BLaER1 (cell line): ENCODE measurements around the gene NLK.

ENCODE experiments used
- H3K27ac ChIP-seq: shearing (Covaris generic); formaldehyde crosslinking; 2 replicates; pipeline ENCODE4 v1.8.1; 2022
- H3K27me3 ChIP-seq: shearing (Covaris generic); formaldehyde crosslinking; 2 replicates; pipeline ENCODE4 v1.8.1; 2022
- H3K36me3 ChIP-seq: shearing (Covaris generic); formaldehyde crosslinking; 2 replicates; pipeline ENCODE4 v1.8.1; 2022
- H3K4me1 ChIP-seq: shearing (Covaris generic); formaldehyde crosslinking; 2 replicates; pipeline ENCODE4 v1.8.1; 2022
- H3K4me2 ChIP-seq: shearing (Covaris generic); formaldehyde crosslinking; 2 replicates; pipeline ENCODE4 v1.8.1; 2022
- H3K4me3 ChIP-seq: shearing (Covaris generic); formaldehyde crosslinking; 2 replicates; pipeline ENCODE4 v1.8.1; 2022
- H3K9ac ChIP-seq: shearing (Covaris generic); formaldehyde crosslinking; 2 replicates; pipeline ENCODE4 v1.8.1; 2022
- H3K9me3 ChIP-seq: shearing (Covaris generic); formaldehyde crosslinking; 2 replicates; pipeline ENCODE4 v1.8.1; 2022
- H4K20me1 ChIP-seq: shearing (Covaris generic); formaldehyde crosslinking; 2 replicates; pipeline ENCODE4 v1.8.1; 2022
- Cebpa-rat ChIP-seq: shearing (Covaris generic); IDR thresholded peaks from 2 replicates; pipeline ENCODE4 v1.8.1; 2022

The NLK gene

DNA sequence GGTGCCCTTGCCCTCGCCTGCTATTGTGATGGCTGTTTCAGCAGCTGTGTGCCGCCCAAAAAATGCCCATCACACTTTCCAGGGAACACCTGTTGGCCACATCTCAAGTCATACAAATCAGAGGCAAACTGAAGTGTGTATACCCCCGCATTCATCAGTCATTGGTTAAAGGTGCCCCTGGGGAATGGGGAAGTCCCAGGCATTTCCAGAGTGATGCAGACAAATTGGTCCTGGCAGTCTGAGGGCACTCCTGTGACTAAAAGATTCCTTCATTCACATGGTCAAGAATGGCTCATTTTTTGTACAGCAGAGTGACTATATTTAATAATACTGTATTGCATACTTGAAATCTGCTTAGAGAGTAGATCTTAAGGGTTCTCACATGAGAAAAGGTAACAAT is 173.6 kb downstream of the NLK start:
- no peaks in the 10 kb centered on the region for H3K4me1 ChIP-seq
- no peaks in the 10 kb centered on the region for H4K20me1 ChIP-seq
- TF ChIP-seq Cebpa-rat: no peak
- peaks cover 10% of the 10 kb centered on the region; the same call in 1 of the 2 replicates for H3K36me3 ChIP-seq
- peaks cover 22% of the 10 kb centered on the region for H3K9me3 ChIP-seq
- no peak overlapping the region for H3K27ac ChIP-seq
- H3K9ac ChIP-seq: no peak overlapping the region
- H3K4me3 ChIP-seq: no peak overlapping the region
- H3K27me3 ChIP-seq: no peaks in the 10 kb centered on the region
- no peak overlapping the region for H3K4me2 ChIP-seq

DNA sequence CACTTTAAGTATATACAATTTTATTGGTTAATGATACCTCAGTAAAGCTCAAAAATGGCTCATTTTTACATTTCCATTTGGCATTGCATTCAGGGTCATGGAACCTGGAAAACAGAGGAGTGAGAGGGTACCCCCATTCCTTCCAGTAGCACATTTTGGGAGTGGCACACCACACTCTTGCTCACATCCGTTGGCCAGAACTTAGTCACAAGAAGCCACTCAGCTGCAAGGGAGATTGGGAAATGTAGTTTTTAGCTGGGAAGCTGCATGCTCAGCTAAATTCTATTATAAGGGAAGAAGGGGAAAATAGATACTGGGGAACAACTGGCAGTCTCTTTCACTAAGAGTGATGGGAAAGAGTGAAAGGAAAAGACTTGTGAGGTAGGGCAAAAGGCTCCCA is 174.1 kb downstream of the NLK start:
- Histone ChIP-seq H3K4me3 (no peak overlapping the region), H3K4me2 (no peak overlapping the region)

DNA sequence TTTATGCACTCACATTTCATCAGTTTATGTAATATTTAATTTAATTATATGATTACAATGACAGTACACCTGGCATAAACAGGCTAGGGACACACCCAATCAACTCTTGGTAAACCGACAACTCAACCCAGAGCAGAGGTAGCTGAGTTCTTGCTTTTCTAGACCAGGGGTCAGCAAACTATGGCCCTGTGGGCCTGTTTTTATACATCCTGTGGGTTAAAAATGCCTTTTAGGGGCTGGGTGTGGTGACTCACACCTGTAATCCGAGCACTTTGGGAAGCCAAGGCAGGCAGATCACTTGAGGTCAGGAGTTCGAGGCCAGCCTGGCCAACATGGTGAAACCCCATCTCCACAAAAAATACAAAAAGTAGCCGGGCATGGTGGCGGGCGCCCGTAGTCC is 177.3 kb downstream of the NLK start:
- Histone ChIP-seq H3K4me2 (no peak overlapping the region), H3K4me1 (no peaks in the 10 kb centered on the region), H3K9ac (no peak overlapping the region), H3K9me3 (peaks cover 13% of the 10 kb centered on the region; the same call in 1 of the 2 replicates), H3K36me3 (no peaks in the 10 kb centered on the region), H4K20me1 (no peaks in the 10 kb centered on the region), H3K4me3 (no peak overlapping the region), H3K27me3 (no peaks in the 10 kb centered on the region), H3K27ac (no peak overlapping the region)
- TF ChIP-seq Cebpa-rat: no peak

More for the DNA sequence above, 174.1 kb downstream of the NLK start:
- no peak for TF ChIP-seq Cebpa-rat
- no peaks in the 10 kb centered on the region for H3K27me3 ChIP-seq
- no peak overlapping the region for H3K27ac ChIP-seq
- peaks cover 5% of the 10 kb centered on the region; the same call in 1 of the 2 replicates for H3K36me3 ChIP-seq
- no peak overlapping the region for H3K9ac ChIP-seq
- H3K9me3 ChIP-seq: peaks cover 18% of the 10 kb centered on the region
- H4K20me1 ChIP-seq: no peaks in the 10 kb centered on the region
- no peaks in the 10 kb centered on the region for H3K4me1 ChIP-seq

DNA sequence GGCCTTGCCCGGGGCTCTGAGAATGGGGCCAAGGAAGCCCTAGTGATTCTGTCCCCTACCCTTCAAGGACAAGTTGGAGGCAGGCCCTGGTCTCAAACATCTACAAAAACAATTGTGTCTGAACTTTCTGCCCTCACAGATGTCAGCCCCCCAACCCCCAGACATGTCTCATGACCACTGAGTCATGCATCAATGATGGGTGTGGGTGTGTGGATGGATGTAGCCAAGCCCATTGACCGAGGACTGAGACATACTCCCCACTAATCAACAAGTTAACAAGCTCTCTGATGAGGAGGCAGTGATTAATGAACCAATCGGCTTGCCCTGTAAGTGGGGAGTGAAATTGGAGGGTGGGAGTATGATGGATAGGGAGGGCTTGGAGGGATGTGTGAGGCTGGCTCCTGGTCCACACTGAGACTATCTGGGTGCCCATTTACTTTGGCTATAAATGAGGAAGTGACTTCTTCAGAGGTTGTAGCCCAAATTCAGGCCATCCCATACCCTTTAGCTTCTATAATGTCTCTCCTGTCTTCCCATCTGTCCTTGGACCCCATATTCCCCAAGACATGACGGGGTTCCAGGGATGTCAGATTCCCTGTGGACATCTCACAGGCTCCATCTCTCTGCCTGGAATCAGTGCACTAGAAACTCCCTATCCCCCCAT is 179.4 kb downstream of the NLK start:
- Histone ChIP-seq H3K4me1 (no peaks in the 10 kb centered on the region), H3K27me3 (no peaks in the 10 kb centered on the region), H4K20me1 (no peaks in the 10 kb centered on the region), H3K4me2 (no peak overlapping the region), H3K36me3 (no peaks in the 10 kb centered on the region), H3K4me3 (no peak overlapping the region), H3K27ac (no peak overlapping the region), H3K9me3 (peaks cover 13% of the 10 kb centered on the region; the same call in 1 of the 2 replicates), H3K9ac (no peak overlapping the region)
- TF ChIP-seq Cebpa-rat: no peak

DNA sequence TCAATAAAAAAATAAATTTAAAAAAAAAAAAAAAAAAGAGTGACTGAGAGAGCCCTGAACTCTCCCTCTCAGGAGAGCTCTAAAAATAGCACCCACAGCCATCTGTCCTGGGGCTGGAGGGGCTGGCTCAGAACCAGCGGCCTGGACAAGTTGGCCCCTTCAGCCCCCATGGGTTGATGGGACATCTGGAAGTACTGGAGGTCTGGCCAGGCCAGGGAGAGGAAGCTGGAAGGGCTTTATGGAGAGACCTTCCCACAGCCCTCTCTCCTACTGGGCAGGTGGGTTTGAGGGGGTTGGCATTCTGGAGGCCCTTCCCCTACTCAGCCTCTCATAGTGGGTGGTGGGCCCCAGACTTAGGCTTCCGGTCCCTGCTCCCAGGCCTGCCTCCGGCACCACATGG is 182.8 kb downstream of the NLK start:
- H3K9me3 ChIP-seq: peaks cover 13% of the 10 kb centered on the region; the same call in 1 of the 2 replicates
- no peak overlapping the region for H3K27ac ChIP-seq
- H3K4me1 ChIP-seq: no peaks in the 10 kb centered on the region
- H3K9ac ChIP-seq: no peak overlapping the region
- H3K27me3 ChIP-seq: no peaks in the 10 kb centered on the region
- no peak for TF ChIP-seq Cebpa-rat
- no peak overlapping the region for H3K4me2 ChIP-seq
- H4K20me1 ChIP-seq: no peaks in the 10 kb centered on the region
- H3K4me3 ChIP-seq: no peak overlapping the region
- no peaks in the 10 kb centered on the region for H3K36me3 ChIP-seq

DNA sequence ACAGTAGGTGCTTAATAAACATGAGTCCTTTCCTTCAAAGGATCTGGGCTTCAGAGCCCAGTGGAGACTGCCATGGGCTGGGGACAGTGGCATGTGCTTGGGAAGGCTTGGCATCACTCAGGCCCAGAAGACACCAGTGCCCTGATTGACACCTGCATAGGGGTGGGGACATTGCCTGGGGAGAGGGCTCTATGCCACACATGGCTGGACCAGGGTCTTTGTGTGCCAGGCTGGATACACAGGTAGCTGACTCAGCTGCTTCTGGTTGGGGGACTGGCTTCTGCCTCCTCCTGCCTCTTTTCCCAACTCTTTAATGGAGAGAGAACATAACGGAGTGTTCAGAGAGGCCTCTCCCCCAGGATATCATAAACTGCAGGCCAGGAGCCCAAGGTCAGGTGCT is 183.4 kb downstream of the NLK start:
- H3K27me3 ChIP-seq: no peaks in the 10 kb centered on the region
- H3K9ac ChIP-seq: no peak overlapping the region
- no peaks in the 10 kb centered on the region for H3K4me1 ChIP-seq
- H3K27ac ChIP-seq: no peak overlapping the region
- no peaks in the 10 kb centered on the region for H3K36me3 ChIP-seq
- no peak overlapping the region for H3K4me2 ChIP-seq
- H4K20me1 ChIP-seq: no peaks in the 10 kb centered on the region
- TF ChIP-seq Cebpa-rat: no peak
- no peak overlapping the region for H3K4me3 ChIP-seq
- peaks cover 13% of the 10 kb centered on the region; the same call in 1 of the 2 replicates for H3K9me3 ChIP-seq

DNA sequence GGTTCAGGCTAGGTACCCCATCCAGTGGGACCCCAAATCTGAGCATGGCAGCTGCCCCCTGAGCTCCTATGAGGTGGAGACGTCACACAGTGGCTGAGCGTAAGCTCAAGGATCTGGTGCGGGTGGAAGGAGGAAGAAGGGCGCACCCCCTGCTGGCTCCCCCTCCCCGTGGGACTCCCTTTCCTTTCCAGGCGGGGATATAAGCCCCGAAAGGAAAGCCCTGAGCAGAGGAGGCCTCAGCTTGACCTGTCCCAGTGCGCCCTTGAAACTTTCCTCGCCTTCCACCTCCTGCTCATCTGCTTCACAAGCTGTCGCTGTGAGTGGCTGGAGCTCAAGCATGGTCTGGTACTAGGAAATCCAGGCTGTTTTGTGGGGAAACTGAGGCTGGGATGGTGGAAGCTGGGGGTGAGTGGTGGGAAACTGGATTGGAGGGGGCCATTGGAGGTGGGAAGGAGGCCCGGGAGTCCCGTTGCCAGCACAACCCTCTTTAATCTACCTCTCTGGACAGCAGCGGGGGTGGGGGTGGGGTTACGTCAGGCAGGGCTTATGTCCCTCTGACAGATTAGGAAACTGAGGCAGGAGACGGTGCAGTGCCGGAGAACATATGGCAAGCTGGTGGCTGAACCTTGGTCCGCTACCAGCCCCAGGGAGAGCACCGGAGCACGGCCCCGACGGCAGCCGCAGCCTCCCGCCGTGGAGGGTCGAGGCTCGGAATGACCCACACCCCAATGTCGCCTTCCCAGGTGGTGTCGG is 184.3 kb downstream of the NLK start:
- Histone ChIP-seq H3K4me3 (no peak overlapping the region), H4K20me1 (no peaks in the 10 kb centered on the region), H3K9me3 (peaks cover 13% of the 10 kb centered on the region; the same call in 1 of the 2 replicates), H3K36me3 (no peaks in the 10 kb centered on the region), H3K27me3 (no peaks in the 10 kb centered on the region), H3K4me2 (no peak overlapping the region), H3K27ac (no peak overlapping the region), H3K4me1 (no peaks in the 10 kb centered on the region), H3K9ac (no peak overlapping the region)
- TF ChIP-seq Cebpa-rat: no peak

DNA sequence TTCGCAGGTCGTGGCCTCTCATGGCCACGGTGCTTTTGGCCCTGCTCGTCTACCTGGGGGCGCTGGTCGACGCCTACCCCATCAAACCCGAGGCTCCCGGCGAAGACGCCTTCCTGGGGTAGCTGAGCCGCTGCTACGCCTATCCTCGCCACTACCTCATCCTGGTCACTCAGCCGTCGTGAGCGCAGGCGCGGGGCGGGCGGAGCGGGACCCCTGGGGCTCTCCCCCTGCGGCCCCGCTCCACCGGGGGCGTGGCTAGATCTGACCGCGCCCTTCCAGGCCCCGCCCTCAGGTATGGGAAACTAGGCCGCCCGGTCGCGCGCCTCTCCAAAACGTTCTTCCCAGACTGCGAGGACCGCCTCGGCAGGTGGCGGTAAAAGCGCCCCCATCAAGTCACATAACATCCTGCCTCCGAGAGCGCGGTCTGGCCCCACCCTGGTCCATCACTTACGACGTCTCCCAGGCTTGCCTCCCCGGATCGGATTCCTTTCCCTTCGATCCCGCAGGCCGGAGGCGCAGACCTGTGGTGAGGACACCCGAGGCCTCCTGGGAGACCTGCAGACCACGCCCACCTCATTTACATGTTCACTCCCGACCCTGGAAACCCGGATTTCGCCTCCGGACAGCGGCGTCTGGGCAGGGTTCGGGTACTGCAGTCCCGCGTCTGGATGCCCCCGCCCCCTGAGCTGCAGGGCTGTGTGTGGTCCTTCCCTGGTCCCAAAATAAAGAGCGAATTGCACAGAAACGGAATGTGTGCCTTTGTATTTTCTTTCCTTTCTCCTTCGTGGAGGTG is 185.0 kb downstream of the NLK start:
- H3K9me3 ChIP-seq: peaks cover 8% of the 10 kb centered on the region; the same call in 1 of the 2 replicates
- no peak overlapping the region for H3K9ac ChIP-seq
- H3K27me3 ChIP-seq: no peaks in the 10 kb centered on the region
- no peaks in the 10 kb centered on the region for H3K4me1 ChIP-seq
- H3K4me3 ChIP-seq: no peak overlapping the region
- no peak overlapping the region for H3K4me2 ChIP-seq
- H3K27ac ChIP-seq: no peak overlapping the region
- H3K36me3 ChIP-seq: no peaks in the 10 kb centered on the region
- no peaks in the 10 kb centered on the region for H4K20me1 ChIP-seq
- TF ChIP-seq Cebpa-rat: no peak

DNA sequence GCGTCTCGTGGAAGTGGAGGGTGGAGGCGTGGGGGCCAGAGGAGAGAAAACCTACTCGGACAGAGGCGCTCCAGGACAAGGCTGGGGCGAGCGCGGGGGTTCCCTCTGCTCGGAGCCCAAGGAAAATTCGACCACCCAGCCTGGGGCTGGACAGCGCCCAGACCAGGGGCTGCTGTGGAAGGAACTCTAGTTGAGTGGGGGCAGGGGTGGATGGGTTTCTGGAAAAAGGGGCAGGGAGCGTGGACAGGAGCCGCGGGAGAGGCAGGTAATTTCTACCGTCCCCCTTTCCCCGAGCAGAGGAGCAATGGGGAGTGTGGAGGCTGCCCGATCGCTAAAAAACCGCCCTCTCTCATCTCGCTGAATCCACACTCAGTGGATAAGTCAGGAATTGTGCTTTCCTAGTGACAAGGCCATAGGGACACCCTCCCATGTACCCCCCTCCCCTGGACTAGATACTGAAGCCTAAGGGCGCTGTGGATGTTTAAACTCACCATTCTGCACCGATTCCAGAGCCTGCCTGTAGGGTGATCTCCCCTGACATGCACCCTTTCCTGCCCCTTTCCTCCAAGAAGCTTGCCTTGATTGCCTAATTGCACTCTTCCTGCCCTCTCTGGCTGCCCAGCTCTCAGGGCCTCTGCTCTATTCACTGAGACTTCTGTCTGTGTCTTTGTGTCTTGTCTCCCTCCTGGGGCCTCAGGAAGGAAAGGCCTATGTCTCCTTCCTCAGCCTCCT is 185.8 kb downstream of the NLK start:
- Histone ChIP-seq H4K20me1 (no peaks in the 10 kb centered on the region), H3K4me2 (no peak overlapping the region), H3K36me3 (no peaks in the 10 kb centered on the region), H3K4me3 (no peak overlapping the region), H3K27me3 (no peaks in the 10 kb centered on the region), H3K9me3 (peaks cover 3% of the 10 kb centered on the region; the same call in 1 of the 2 replicates), H3K27ac (no peak overlapping the region), H3K4me1 (no peaks in the 10 kb centered on the region), H3K9ac (no peak overlapping the region)
- no peak for TF ChIP-seq Cebpa-rat
